ENCODE results near the gene G6PC2.

Gene G6PC2

DNA sequence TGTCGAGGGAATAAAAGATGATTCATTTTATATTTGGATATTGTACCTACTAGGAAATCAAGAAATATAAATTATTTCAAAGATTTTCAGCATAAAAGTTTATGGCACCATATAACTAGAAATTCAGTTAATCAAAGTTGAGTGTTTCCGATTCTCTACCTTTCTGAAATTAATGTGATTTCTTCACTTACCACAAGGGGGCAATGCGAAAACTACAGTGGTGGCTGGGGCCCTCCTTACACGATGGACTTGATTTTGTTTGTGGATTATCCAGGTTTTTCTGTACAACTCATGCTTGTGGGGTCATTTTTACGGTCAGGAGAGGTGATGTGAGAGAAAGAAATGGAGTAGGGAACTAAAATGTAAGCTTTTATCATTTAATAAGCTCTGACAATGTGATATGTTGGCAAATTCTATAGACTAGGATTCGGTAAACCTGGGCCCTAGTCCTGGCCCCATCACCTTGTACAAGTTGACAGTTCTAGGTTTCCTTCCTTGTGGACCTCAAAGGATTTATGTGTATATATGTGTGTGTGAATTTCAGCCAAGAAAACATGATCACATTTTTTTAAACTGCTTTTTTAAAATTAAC lies 47.6 kb downstream of the G6PC2 start:
- peak; percentile 8 for DNase-seq (ENCODE audit: low read depth)

DNA sequence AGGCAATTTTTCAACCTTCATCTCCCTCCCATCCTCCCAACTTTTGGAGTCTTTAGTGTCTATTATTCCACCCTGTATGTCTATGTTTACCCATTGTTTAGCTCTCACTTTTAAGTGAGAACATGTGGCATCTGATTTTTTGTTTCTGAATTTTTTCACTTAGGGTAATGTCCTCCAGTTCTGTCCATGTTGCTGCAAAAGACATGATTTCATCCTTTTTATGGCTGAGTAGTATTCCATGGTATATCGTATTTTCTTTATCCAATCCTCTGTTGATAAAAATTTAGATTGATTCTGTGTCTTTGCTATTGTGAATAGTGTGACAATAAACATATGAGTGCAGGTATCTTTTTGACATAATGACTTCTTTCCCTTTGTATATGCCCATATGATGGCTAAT lies 48.2 kb downstream of the G6PC2 start:
- DNase-seq (ENCODE audit: low read depth): no peak

DNA sequence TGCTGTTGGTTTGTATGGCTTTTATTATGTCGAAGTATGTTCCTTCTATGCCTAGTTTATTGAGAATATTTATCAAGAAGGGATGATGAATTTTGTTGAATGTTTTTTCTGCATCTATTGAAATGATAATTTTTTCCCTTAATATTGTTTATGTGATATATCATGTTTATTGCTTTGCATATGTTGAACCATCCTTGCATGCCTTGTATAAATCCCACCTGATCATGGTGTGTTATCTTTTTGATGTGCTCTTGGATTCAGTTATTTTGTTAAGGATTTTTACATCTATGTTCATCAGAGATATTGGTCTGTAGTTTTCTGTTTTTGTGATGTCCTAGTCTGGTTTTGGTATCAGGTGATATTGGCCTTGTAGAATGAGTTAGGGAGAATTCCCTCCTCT lies 50.8 kb downstream of the G6PC2 start:
- DNase-seq (ENCODE audit: low read depth): no peak

DNA sequence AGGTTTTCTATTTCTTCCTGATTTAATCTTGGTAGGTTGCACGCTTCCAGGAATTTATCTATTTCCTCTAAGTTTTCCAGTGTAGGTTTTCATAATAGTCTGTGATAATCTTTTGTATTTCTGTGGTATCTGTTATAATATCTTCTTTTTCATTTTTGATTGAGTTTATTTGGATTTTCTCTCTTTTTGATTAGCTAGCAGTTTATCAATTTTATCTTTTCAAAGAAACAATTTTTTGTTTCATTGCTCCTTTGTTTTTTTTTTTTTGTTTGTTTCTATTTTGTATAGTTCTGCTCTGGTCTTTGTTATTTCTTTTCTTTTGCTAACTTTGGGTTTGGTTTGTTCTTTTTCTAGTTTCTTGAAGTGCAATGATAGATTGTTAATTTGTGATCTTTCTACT lies 51.3 kb downstream of the G6PC2 start:
- no peak for DNase-seq (ENCODE audit: low read depth)

DNA sequence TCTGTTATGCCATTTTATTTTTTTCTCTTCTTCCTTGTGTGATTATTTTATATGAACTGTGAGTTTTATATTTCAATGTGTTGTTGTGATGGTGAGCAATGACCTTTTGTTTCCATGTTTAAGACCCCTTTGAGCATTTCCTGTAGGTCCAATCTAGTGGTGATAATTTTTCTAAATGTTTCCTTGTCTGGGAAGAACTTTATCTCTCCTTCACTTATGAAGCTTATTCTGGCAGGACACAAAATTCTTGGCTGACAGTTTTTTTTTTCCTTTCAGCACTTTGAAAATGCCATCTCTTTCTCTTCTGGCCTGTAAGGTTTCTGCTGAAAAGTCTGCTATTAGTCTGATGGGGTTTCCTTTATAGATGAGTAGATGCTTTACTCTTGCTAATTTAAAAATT lies 53.2 kb downstream of the G6PC2 start:
- no peak for DNase-seq (ENCODE audit: low read depth)

DNA sequence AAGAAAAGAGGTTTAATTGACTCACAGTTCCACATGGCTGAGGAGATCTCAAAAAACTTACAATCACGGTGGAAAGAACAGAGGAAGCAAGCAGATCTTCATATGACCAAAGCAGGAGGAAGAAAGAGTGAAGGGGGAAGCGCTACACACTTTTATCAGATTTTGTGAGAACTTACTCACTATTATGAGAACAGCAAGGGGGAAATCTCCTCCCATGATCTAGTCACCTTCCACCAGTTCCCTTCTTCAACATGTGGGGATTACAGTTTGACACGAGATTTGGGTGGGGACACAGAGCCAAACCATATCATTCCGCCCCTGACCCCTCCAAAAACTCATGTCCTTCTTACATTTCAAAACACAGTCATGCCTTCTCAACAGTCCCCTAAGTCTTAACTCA lies 54.2 kb downstream of the G6PC2 start:
- DNase-seq (ENCODE audit: low read depth): no peak

DNA sequence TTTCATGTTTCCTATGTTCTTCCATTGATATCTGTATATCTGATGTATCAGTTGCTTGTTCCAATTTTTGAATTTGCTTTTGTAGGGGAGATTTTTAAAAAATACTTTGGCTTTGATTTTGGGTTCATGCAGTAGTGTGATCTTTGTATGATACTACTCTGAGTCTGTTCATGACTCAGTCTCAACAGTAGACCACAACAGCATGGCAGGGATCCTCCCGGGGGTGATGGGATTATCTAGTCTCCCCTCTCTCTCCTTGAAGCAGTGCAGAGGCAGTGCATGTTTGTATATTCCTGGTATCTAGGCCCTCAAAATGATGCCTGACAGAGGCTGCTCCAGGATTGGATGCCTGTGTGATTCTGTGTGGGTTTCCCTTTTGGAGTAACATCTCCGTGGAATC lies 55.3 kb downstream of the G6PC2 start:
- DNase-seq (ENCODE audit: low read depth): no peak
